Stimulated activated CD4-positive, alpha-beta T cell treated with anti-CD3 and anti-CD28 coated beads, TNF-alpha, amount 100 ng/mL, for 48 hours (primary cell): Measurements from ENCODE around the gene SLC31A1.
"Not testable (repeated sequence)": the region's sequence is repeated elsewhere in the genome, so short reads cannot be mapped to it uniquely, and the experiment has no call there.

Source experiments
- DNase-seq, 3 donors: peaks; one replicate each; pipeline ENCODE4 v3.0.0-alpha.2; 2020; ENCODE audit warnings: low read depth in 3 of 3

Gene SLC31A1

GRCh38 chr9:113220467-113221002, 809 bp upstream of the SLC31A1 start:
- DNase-seq = peak in 1 of 3 donors; percentile 0

- no peak for DNase-seq
Observed at GRCh38 chr9:113221800-113222481, 597 bp downstream of the SLC31A1 start.

- DNase-seq = no peak
Observed at GRCh38 chr9:113222482-113222841, 1.1 kb downstream of the SLC31A1 start.

- DNase-seq = no peak
Observed at GRCh38 chr9:113223963-113224362, 2.6 kb downstream of the SLC31A1 start.

- no peak for DNase-seq
Observed at GRCh38 chr9:113227436-113227835, 6.1 kb downstream of the SLC31A1 start.

- DNase-seq = no peak
Observed at GRCh38 chr9:113228130-113228665, 6.9 kb downstream of the SLC31A1 start.

- DNase-seq = no peak
Observed at GRCh38 chr9:113231701-113232100, 10.4 kb downstream of the SLC31A1 start.

- not testable (repeated sequence) for DNase-seq
Observed at GRCh38 chr9:113235701-113236255, 14.4 kb downstream of the SLC31A1 start.

GRCh38 chr9:113237026-113237425, 15.7 kb downstream of the SLC31A1 start:
- DNase-seq = no peak

GRCh38 chr9:113238202-113238858, 17.0 kb downstream of the SLC31A1 start:
- no peak for DNase-seq

- DNase-seq = no peak
Observed at GRCh38 chr9:113238859-113239232, 17.5 kb downstream of the SLC31A1 start.

GRCh38 chr9:113241161-113241560, 19.8 kb downstream of the SLC31A1 start:
- DNase-seq = no peak

- no peak for DNase-seq
Observed at GRCh38 chr9:113244556-113244955, 23.2 kb downstream of the SLC31A1 start.

- DNase-seq = no peak
Observed at GRCh38 chr9:113245894-113246293, 24.6 kb downstream of the SLC31A1 start.

GRCh38 chr9:113246928-113247327, 25.6 kb downstream of the SLC31A1 start:
- DNase-seq = no peak

GRCh38 chr9:113247640-113248039, 26.3 kb downstream of the SLC31A1 start:
- no peak for DNase-seq

GRCh38 chr9:113249661-113250060, 28.3 kb downstream of the SLC31A1 start:
- DNase-seq = not testable (repeated sequence)

- no peak for DNase-seq
Observed at GRCh38 chr9:113250807-113251206, 29.5 kb downstream of the SLC31A1 start.

GRCh38 chr9:113254991-113255390, 33.6 kb downstream of the SLC31A1 start:
- no peak for DNase-seq

- no peak for DNase-seq
Observed at GRCh38 chr9:113255438-113255837, 34.1 kb downstream of the SLC31A1 start.

- no peak for DNase-seq
Observed at GRCh38 chr9:113257863-113258262, 36.5 kb downstream of the SLC31A1 start.

GRCh38 chr9:113258282-113258681, 36.9 kb downstream of the SLC31A1 start:
- no peak for DNase-seq
